HG03575 (cell line): ENCODE measurements around the gene DOCK4.
"Not testable (repeated sequence)": the region's sequence is repeated elsewhere in the genome, so short reads cannot be mapped to it uniquely, and the experiment has no call there.

Source experiments
- ATAC-seq: cut with Tn5 transposase; IDR thresholded peaks from one replicate; pipeline ENCODE4 v1.9.1; 2021; ENCODE audit not compliant: unreplicated experiment, insufficient number of reproducible peaks, low FRiP score; ENCODE audit errors: extremely low read depth

Gene DOCK4

GRCh38 chr7:112206238-112206990 lies at the start of gene DOCK4, which contains the start of gene ZNF277:
TSS of gene DOCK4 (minus strand) at chr7:112206399. CDS start at chr7:112206138, 261 bp downstream.
TSS of gene ZNF277 (plus strand) at chr7:112206695. CDS start at chr7:112206717, 22 bp downstream.
- ATAC-seq: peak; percentile 92

- ATAC-seq: no peak
These were observed 49.2 kb upstream of the DOCK4 start for GRCh38 chr7:112255388-112255720.

- ATAC-seq: no peak
These were observed 48.6 kb upstream of the DOCK4 start for GRCh38 chr7:112254709-112255387.

- no peak for ATAC-seq
These were observed 48.0 kb upstream of the DOCK4 start for GRCh38 chr7:112254156-112254555.

- ATAC-seq: no peak
These were observed 46.5 kb upstream of the DOCK4 start for GRCh38 chr7:112252691-112253090.

- ATAC-seq: no peak
These were observed 45.9 kb upstream of the DOCK4 start for GRCh38 chr7:112252141-112252540.

GRCh38 chr7:112249967-112250366 lies 43.8 kb upstream of the DOCK4 start:
- ATAC-seq: not testable (repeated sequence)

- ATAC-seq: no peak
These were observed 42.4 kb upstream of the DOCK4 start for GRCh38 chr7:112248598-112248997.

GRCh38 chr7:112238852-112239610 lies 32.8 kb upstream of the DOCK4 start:
- no peak for ATAC-seq

GRCh38 chr7:112238330-112238729 lies 32.1 kb upstream of the DOCK4 start:
- no peak for ATAC-seq

GRCh38 chr7:112236597-112236996 lies 30.4 kb upstream of the DOCK4 start:
- no peak for ATAC-seq

GRCh38 chr7:112234147-112234546 lies 27.9 kb upstream of the DOCK4 start:
- no peak for ATAC-seq

- ATAC-seq: no peak
These were observed 27.0 kb upstream of the DOCK4 start for GRCh38 chr7:112233048-112233697.

- ATAC-seq: no peak
These were observed 26.2 kb upstream of the DOCK4 start for GRCh38 chr7:112232212-112232978.

- ATAC-seq: no peak
These were observed 22.4 kb upstream of the DOCK4 start for GRCh38 chr7:112228632-112229031.

- no peak for ATAC-seq
These were observed 20.6 kb upstream of the DOCK4 start for GRCh38 chr7:112226701-112227276.

- ATAC-seq: no peak
These were observed 18.8 kb upstream of the DOCK4 start for GRCh38 chr7:112225006-112225405.

- no peak for ATAC-seq
These were observed 18.0 kb upstream of the DOCK4 start for GRCh38 chr7:112224186-112224585.
